Esophagus muscularis mucosa (tissue), 4 donors: Measurements from ENCODE around the gene GPR137B.
"Not testable (repeated sequence)": the region's sequence is repeated elsewhere in the genome, so short reads cannot be mapped to it uniquely, and the experiment has no call there.

Source experiments
- EP300 ChIP-seq: sonication (generic); formaldehyde crosslinking; IDR thresholded peaks from one replicate; pipeline ENCODE4 v1.6.1; 2017; ENCODE audit warnings: antibody characterized with exemption
- POLR2A ChIP-seq: fragments of 450-650 bp; IDR thresholded peaks from one replicate; pipeline ENCODE4 v1.6.1; 2017; ENCODE audit warnings: antibody characterized with exemption, moderate library complexity, mild to moderate bottlenecking, low read depth
- POLR2AphosphoS5 ChIP-seq, 2 donors: sonication (generic); formaldehyde crosslinking; IDR thresholded peaks; one replicate each; pipeline ENCODE4 v1.6.1; 2017; ENCODE audit warnings: antibody characterized with exemption in 2 of 2
- TF ChIP-seq, protein P1 (sequence below), 3 experiments: fragments of 200-600 bp in 2 of 3; fragments of 450-650 bp in 1 of 3; sonication (generic) in 2 of 3; IDR thresholded peaks; one replicate each; pipeline ENCODE4 v1.5.1; 2017 to 2019; ENCODE audit warnings: antibody characterized with exemption in 3 of 3, mild to moderate bottlenecking in 2 of 3, moderate library complexity in 1 of 3

DNA sequence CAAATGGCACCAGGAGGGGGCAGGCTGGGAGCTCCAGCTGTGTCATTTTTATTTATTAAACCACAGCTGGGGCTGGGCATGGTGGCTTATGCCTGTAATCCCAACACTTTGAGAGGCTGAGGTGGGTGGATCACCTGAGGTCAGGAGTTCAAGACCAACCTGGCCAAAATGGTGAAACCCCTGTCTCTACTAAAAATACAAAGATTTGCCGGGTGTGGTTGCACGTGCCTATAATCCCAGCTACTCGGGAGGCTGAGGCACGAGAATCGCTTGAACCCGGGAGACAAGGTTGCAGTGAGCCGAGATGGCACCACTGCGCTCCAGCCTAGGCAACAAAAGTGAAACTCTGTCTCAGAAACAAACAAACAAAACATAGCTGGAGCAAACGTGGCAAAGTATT is 15.7 kb downstream of the GPR137B start:
- TF ChIP-seq POLR2AphosphoS5 (IDR thresholded peaks at IDR 0.05); POLR2A; EP300: not testable (repeated sequence)
- TF ChIP-seq, protein P1, sequence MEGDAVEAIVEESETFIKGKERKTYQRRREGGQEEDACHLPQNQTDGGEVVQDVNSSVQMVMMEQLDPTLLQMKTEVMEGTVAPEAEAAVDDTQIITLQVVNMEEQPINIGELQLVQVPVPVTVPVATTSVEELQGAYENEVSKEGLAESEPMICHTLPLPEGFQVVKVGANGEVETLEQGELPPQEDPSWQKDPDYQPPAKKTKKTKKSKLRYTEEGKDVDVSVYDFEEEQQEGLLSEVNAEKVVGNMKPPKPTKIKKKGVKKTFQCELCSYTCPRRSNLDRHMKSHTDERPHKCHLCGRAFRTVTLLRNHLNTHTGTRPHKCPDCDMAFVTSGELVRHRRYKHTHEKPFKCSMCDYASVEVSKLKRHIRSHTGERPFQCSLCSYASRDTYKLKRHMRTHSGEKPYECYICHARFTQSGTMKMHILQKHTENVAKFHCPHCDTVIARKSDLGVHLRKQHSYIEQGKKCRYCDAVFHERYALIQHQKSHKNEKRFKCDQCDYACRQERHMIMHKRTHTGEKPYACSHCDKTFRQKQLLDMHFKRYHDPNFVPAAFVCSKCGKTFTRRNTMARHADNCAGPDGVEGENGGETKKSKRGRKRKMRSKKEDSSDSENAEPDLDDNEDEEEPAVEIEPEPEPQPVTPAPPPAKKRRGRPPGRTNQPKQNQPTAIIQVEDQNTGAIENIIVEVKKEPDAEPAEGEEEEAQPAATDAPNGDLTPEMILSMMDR (IDR thresholded peaks at IDR 0.05), result not testable (repeated sequence)
